Endothelial cell of umbilical vein (primary cell): ENCODE measurements around the gene CCNA1. TPM values are rescaled to one million over a fixed set of nuclear protein-coding genes. Genes with fewer than 3 reads are reported as not detected.

Source experiments
- BruUV-seq: library from RNA; stranded (reverse); fragments of 400-500 nt; replicated peaks from 2 replicates; lab custom pipeline; 2021; lab: Mats Ljungman, UMichigan
- CTCF ChIA-PET: fragments of 300-600, 350-600 bp; sonication (Branson Sonifier 250); formaldehyde crosslinking; loops from one replicate; lab custom pipeline; 2021; ENCODE audit warnings: antibody characterized with exemption, inconsistent platforms; lab: Charles Lee
- POLR2A ChIA-PET: fragments of 300-600, 350-600 bp; sonication (Branson Sonifier 250); formaldehyde crosslinking; loops from one replicate; lab custom pipeline; 2021; ENCODE audit warnings: antibody characterized with exemption, inconsistent platforms; lab: Charles Lee
- DNase-seq: peaks from one replicate; pipeline ENCODE4 v3.0.0-alpha.2; 2011; ENCODE audit warnings: low read depth, low spot score
- FAIRE-seq: peaks from 2 replicates; lab custom pipeline; 2011; peaks lifted over from hg19 to GRCh38; lab: Jason Lieb, UNC
- H2AFZ ChIP-seq: 2 replicates; pipeline ENCODE4 v1.6.0; 2012; ENCODE audit warnings: low read depth, low read length, control low read depth, inconsistent platforms
- H3K27ac ChIP-seq: 2 replicates; pipeline ENCODE4 v1.5.1; 2011; ENCODE audit warnings: low read depth, mild to moderate bottlenecking, control low read depth, low read length, moderate library complexity; ENCODE audit not compliant: insufficient read depth
- H3K27me3 ChIP-seq, 2 experiments: 2 replicates each; pipeline versions ENCODE4 v1.6.0 to v1.6.1; 2011; ENCODE audit warnings: low read length in 2 of 2, mixed read lengths in 1 of 2; ENCODE audit not compliant: control insufficient read depth in 2 of 2, insufficient read depth in 2 of 2
- H3K36me3 ChIP-seq, 2 experiments: 2 replicates in 1 of 2; 3 replicates in 1 of 2; pipeline ENCODE4 v1.5.1; 2011; ENCODE audit warnings: low read length in 2 of 2, mild to moderate bottlenecking in 1 of 2, moderate library complexity in 1 of 2; ENCODE audit not compliant: control insufficient read depth in 2 of 2, insufficient read depth in 2 of 2; ENCODE audit errors: extremely low read depth in 1 of 2
- H3K4me1 ChIP-seq: 3 replicates; pipeline ENCODE4 v1.5.1; 2011; ENCODE audit warnings: mild to moderate bottlenecking, low read length; ENCODE audit not compliant: control insufficient read depth, insufficient read depth; ENCODE audit errors: extremely low read depth
- H3K4me2 ChIP-seq: 2 replicates; pipeline ENCODE4 v1.6.1; 2011; ENCODE audit warnings: low read length, control low read depth, mixed read lengths; ENCODE audit not compliant: insufficient read depth
- H3K4me3 ChIP-seq, 3 experiments: fragments of 200-600 bp in 1 of 3; sonication (generic), shearing (Covaris generic) in 1 of 3; replicated peaks in 1 of 3; 2 replicates each; pipeline ENCODE4 v1.5.1; 2011 to 2016; ENCODE audit warnings: control low read depth in 3 of 3, low read length in 3 of 3, mild to moderate bottlenecking in 2 of 3, inconsistent platforms in 1 of 3, low read depth in 1 of 3, moderate library complexity in 1 of 3; ENCODE audit not compliant: insufficient read depth in 1 of 3
- H3K79me2 ChIP-seq: 2 replicates; pipeline ENCODE4 v1.6.0; 2012; ENCODE audit warnings: low read length, inconsistent platforms; ENCODE audit not compliant: control insufficient read depth, insufficient read depth
- H3K9ac ChIP-seq: replicated peaks from 2 replicates; pipeline ENCODE3; 2011; ENCODE audit warnings: low read length, control low read depth; ENCODE audit not compliant: insufficient read depth; ENCODE audit errors: extremely low read depth
- H3K9me1 ChIP-seq: replicated peaks from 3 replicates; pipeline ENCODE4 v1.6.0; 2011; ENCODE audit warnings: mild to moderate bottlenecking, low read length; ENCODE audit not compliant: control insufficient read depth, insufficient read depth; ENCODE audit errors: extremely low read depth
- H3K9me3 ChIP-seq: replicated peaks from 2 replicates; pipeline ENCODE4 v1.5.1; 2012; ENCODE audit warnings: low read length, inconsistent platforms; ENCODE audit not compliant: control insufficient read depth, insufficient read depth
- H4K20me1 ChIP-seq: replicated peaks from 2 replicates; pipeline ENCODE3; 2011; ENCODE audit warnings: mild to moderate bottlenecking, low read length; ENCODE audit not compliant: control insufficient read depth, insufficient read depth; ENCODE audit errors: extremely low read depth
- JUN ChIP-seq: IDR thresholded peaks from 2 replicates; pipeline ENCODE4 v1.6.1; 2011; ENCODE audit warnings: borderline replicate concordance, low read depth; ENCODE audit not compliant: insufficient read length, insufficient read depth
- POLR2A ChIP-seq: IDR thresholded peaks from 2 replicates; pipeline ENCODE4 v1.6.1; 2012; ENCODE audit warnings: low read depth, mild to moderate bottlenecking, control low read depth, low read length
- dilution Hi-C: fragments of 300-500 bp; cut with MboI; formaldehyde crosslinking; loops from one replicate; pipeline ENCODE4 v1.15.0; 2019; ENCODE audit warnings: low sequenced_read_pairs; ENCODE audit not compliant: extremely low pct_ligation_motif_present
- intact Hi-C: fragments of 100-400 bp; cut with micrococcal nuclease; formaldehyde crosslinking; loops from one replicate; pipeline ENCODE4 v1.10.0; 2022
- polyA plus RNA-seq, 4 experiments: library from polyadenylated mRNA; depleted of rRNA in 3 of 4; stranded (reverse) in 3 of 4; unstranded in 1 of 4; fragments of >200 nt; gene quantifications; 2 replicates each; pipeline versions ENCODE4 v1.2.1 to v1.2.3, GENCODE V29; 2011 to 2012; ENCODE audit warnings: missing spikeins in 1 of 4
- total RNA-seq: library from RNA; stranded (reverse); gene quantifications from 2 replicates; pipeline ENCODE4 v1.2.3, GENCODE V29; 2021
- TF ChIP-seq, protein P1 (sequence below): IDR thresholded peaks from 2 replicates; pipeline ENCODE4 v1.6.1; 2011; ENCODE audit not compliant: insufficient read depth, insufficient read length

Gene CCNA1
- total and polyA plus RNA-seq, 2 donors (not counting 3 experiments of a cell fraction or from before 2014, with no cell fraction given), result 0.46 to 2.8 TPM

DNA sequence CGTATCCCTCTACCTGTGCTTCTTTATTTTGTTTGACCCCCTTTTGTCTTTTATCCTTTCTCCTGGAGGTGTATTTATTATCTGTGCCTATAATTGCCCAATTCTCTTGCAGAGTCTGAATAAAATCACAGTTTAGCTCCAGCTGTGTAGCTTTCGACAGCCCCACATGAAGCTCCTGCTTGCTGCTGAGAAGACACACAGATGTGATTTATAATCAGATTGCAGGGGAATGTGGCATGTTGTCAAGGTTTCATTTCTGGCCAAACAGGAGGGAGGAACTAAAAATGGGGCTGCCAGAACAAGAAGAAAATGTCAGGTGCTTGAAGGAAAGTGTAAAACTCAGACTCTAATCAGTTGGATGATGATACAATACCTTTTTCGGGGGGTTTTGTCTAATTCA lies 22.7 kb downstream of the CCNA1 start:
- Histone ChIP-seq H3K27me3 (peaks cover 0 to 4% of the 10 kb centered on the region in 2 experiments), H4K20me1 (no peaks in the 10 kb centered on the region), H3K4me1 (no peaks in the 10 kb centered on the region), H3K9me3 (no peaks in the 10 kb centered on the region), H3K4me2 (no peak overlapping the region), H3K27ac (no peak overlapping the region), H2AFZ (no peak overlapping the region), H3K36me3 (no peaks in the 10 kb centered on the region), H3K4me3 (no peak overlapping the region), H3K9me1 (no peaks in the 10 kb centered on the region), H3K79me2 (no peaks in the 10 kb centered on the region), H3K9ac (no peak overlapping the region)
- BruUV-seq, result no TSS peak
- no peak for DNase-seq
- TF ChIP-seq, protein P1, sequence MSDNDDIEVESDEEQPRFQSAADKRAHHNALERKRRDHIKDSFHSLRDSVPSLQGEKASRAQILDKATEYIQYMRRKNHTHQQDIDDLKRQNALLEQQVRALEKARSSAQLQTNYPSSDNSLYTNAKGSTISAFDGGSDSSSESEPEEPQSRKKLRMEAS, result no peak
- no peak for FAIRE-seq
- dilution Hi-C loops (no loop called here), intact Hi-C loops (no loop called here)
- ChIA-PET CTCF (interaction anchor here (0.6 to 9.0 kb wide), 9 partner anchors 9 to 526 kb away, joined by 3 to 416 read pairs (median 7); no protein-coding TSS in a partner anchor), POLR2A (no interaction called here)

DNA sequence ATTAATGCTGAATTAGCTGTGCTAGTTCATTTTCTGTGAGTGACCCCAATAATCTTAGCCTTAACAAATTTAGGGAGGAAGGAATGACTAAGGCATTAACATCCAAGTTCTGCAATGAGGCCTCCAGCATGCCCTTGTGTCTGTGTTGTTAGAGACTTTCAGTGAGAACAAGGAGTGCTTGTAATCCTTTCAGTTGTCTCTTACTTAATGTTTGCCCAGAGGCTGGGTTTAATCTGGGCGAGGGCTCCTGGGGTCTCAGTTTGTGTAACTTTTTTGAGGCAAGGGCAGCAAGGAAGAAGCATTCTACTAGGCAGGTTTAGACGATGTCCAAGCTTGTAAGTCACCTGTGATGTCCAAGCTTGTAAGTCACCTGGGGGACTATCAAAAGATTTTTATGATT lies 24.3 kb downstream of the CCNA1 start:
- Histone ChIP-seq H3K9ac (no peak overlapping the region), H3K79me2 (no peaks in the 10 kb centered on the region), H3K9me3 (no peaks in the 10 kb centered on the region), H3K4me3 (no peak overlapping the region), H3K4me1 (no peaks in the 10 kb centered on the region), H2AFZ (no peak overlapping the region), H4K20me1 (no peaks in the 10 kb centered on the region), H3K9me1 (no peaks in the 10 kb centered on the region), H3K4me2 (no peak overlapping the region), H3K36me3 (no peaks in the 10 kb centered on the region), H3K27ac (no peak overlapping the region), H3K27me3 (peaks cover 0 to 4% of the 10 kb centered on the region in 2 experiments)
- no peak for DNase-seq
- intact Hi-C loops (no loop called here), dilution Hi-C loops (no loop called here)
- ChIA-PET POLR2A (no interaction called here), CTCF (interaction anchor here (1.1 to 9.0 kb wide), 5 partner anchors 9 to 526 kb away, joined by 3 to 416 read pairs (median 7); no protein-coding TSS in a partner anchor)
- FAIRE-seq, result no peak
- TF ChIP-seq JUN (no peak), POLR2A (no peak)
- BruUV-seq, result no TSS peak
